ENCODE results near the gene MICAL2. TPM values are rescaled to one million over a fixed set of nuclear protein-coding genes. Genes with fewer than 3 reads are reported as not detected.
A peak's percentile ranks its signal among the peaks of the same experiment; 100 is the strongest.

Gene MICAL2
- total RNA-seq, 1 experiment from 2014 or later, result 62.9 TPM

DNA sequence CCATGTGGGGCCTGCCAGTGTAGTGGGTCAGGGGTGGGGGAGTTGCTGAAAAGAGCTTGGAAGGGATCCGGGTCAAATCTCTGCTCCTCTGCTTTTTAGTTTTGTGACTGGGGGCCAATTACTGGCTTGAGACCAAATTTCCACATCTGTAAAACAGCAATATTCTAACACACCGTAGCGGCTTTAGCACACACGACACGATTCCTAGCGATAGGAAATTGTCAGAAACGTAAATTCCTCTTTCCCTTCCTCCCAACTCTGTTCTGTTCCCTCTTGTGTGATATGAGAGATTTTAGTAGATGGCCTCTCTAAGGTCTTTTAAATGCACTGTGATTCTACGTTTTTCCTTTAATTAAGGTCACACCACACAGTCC, 71.9 kb downstream of the MICAL2 start:
- CTCF ChIA-PET, result no interaction called here
- peaks cover 58% of the 10 kb centered on the region for H3K79me2 ChIP-seq (ENCODE audit: low read length)
- no peak for ATAC-seq

GRCh38 chr11:12182676-12183541, 72.5 kb downstream of the MICAL2 start:
- Histone ChIP-seq H3K9ac (ENCODE audit: low read length) (peak overlapping the region; percentile 76), H3K27me3 (ENCODE audit: low read length) (no peaks in the 10 kb centered on the region), H3F3A (ENCODE audit: low read length, unreplicated experiment) (no peaks in the 10 kb centered on the region), H4K20me1 (ENCODE audit: low read length) (no peaks in the 10 kb centered on the region), H3K9me2 (replicated peaks; ENCODE audit: low read length) (no peaks in the 10 kb centered on the region), H3K4me3 (ENCODE audit: low read length) (peak overlapping the region; percentile 15; the same call in 1 of the 2 replicates), H3K9me3 (ENCODE audit: low read length) (no peaks in the 10 kb centered on the region), H3K4me1 (ENCODE audit: insufficient read depth, low read length) (peaks cover 45% of the 10 kb centered on the region), H3K4me2 (ENCODE audit: low read length) (peak overlapping the region; percentile 74), H2AFZ (ENCODE audit: low read length) (no peak overlapping the region), H3K79me2 (ENCODE audit: low read length) (peaks cover 54% of the 10 kb centered on the region), H3K27ac (ENCODE audit: low read length) (peak overlapping the region; percentile 98), H3K36me3 (ENCODE audit: low read depth, low read length) (peaks cover 12% of the 10 kb centered on the region; the same call in 1 of the 2 replicates)
- POLR2A ChIA-PET (ENCODE audit: unreplicated experiment), result interaction anchor here (0.5 to 0.8 kb wide), 6 partner anchors 9 to 1374 kb away, joined by 3 to 9 read pairs (median 5); partner anchors contain the start of genes EIF4G2 and MICAL2
- CTCF ChIA-PET, result interaction anchor here (0.6 kb wide), 2 partner anchors 20 to 57 kb away, joined by 3 to 5 read pairs; no protein-coding TSS in a partner anchor
- no peak for TF ChIP-seq CTCF (conservative IDR thresholded peaks at IDR 0.05; ENCODE audit: low read depth, low read length)
- no peak for TF ChIP-seq EZH2phosphoT487 (IDR thresholded peaks at IDR 0.05; ENCODE audit: borderline replicate concordance, low read length)
- TF ChIP-seq EZH2 (IDR thresholded peaks at IDR 0.05; ENCODE audit: low read length, unreplicated experiment), result no peak
- intact Hi-C loops (cut with micrococcal nuclease), result loop anchor here (2.0 kb wide), 1 partner anchor 50 kb away; no protein-coding TSS in a partner anchor
- ATAC-seq (peak; percentile 82), DNase-seq (peak; percentile 94)
- no TSS peak for BruUV-seq (replicated peaks)

More for the DNA sequence above, 71.9 kb downstream of the MICAL2 start:
- Histone ChIP-seq H3K4me2 (ENCODE audit: low read length) (peak overlapping the region; percentile 74), H3F3A (ENCODE audit: low read length, unreplicated experiment) (no peaks in the 10 kb centered on the region), H3K9me2 (replicated peaks; ENCODE audit: low read length) (no peaks in the 10 kb centered on the region), H2AFZ (ENCODE audit: low read length) (no peak overlapping the region), H3K4me1 (ENCODE audit: insufficient read depth, low read length) (peaks cover 51% of the 10 kb centered on the region), H3K9me3 (ENCODE audit: low read length) (no peaks in the 10 kb centered on the region), H4K20me1 (ENCODE audit: low read length) (no peaks in the 10 kb centered on the region), H3K27me3 (ENCODE audit: low read length) (no peaks in the 10 kb centered on the region), H3K4me3 (ENCODE audit: low read length) (no peak overlapping the region), H3K27ac (ENCODE audit: low read length) (peak overlapping the region; percentile 98), H3K36me3 (ENCODE audit: low read depth, low read length) (peaks cover 12% of the 10 kb centered on the region; the same call in 1 of the 2 replicates), H3K9ac (ENCODE audit: low read length) (peak overlapping the region; percentile 76)
- no peak for TF ChIP-seq EZH2 (IDR thresholded peaks at IDR 0.05; ENCODE audit: low read length, unreplicated experiment)
- TF ChIP-seq EZH2phosphoT487 (IDR thresholded peaks at IDR 0.05; ENCODE audit: borderline replicate concordance, low read length), result no peak
- TF ChIP-seq CTCF (conservative IDR thresholded peaks at IDR 0.05; ENCODE audit: low read depth, low read length), result no peak
- no peak for DNase-seq
- POLR2A ChIA-PET (ENCODE audit: unreplicated experiment), result interaction anchor here (0.5 to 0.8 kb wide), 4 partner anchors 18 to 1374 kb away, joined by 3 to 9 read pairs (median 5); partner anchors contain the start of genes EIF4G2 and MICAL2
- TSS peak; percentile 95 for BruUV-seq (replicated peaks)
- intact Hi-C loops (cut with micrococcal nuclease), result loop anchor here (2.0 kb wide), 1 partner anchor 51 kb away; no protein-coding TSS in a partner anchor

All from PC-3 (cell line).